ENCODE results near the gene MAFB.
"Not testable (repeated sequence)": the region's sequence is repeated elsewhere in the genome, so short reads cannot be mapped to it uniquely, and the experiment has no call there.

MAFB gene

DNA sequence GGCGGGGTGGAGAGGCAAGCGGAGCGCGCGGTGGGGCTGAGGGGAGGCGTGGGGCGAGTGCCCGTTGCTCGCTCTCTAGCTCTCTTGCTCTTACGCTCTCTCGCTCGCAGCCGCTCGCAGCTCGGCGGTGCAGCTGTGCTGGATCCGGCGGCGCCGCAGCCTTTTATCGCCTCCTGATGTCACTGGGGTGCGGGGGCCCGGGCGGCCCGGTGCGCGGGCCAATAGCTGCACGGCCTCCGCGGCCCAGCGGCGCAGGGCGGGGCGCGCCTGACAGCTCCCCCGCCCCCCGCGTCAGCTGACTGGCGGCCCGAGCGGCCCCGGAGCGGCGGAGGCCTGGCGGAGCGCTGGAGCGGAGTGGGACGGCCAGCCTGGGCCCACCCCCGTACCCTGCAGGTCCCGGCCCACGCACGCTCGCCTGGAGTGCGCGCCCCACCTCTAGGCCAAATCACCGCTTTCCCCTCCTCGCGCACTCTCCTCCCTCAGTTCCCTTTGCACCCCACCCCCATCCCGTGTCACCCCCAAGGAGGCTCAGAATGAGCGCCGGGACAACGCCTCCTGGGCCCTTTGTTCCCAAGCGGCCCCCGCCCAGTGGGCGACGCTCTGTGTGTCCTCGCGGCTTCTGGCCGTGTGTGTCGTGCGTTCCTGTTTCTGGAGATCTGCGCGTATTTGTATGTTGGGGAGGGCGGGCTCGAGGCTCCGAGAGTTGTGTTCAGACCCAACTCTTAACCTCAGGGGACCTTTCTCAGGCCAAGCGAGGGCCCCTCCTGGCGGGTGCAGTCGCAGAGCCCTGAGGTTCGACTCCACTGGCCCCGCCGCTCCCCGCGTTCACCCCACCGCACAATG is at the start of gene MAFB:
MAFB (minus strand) TSS at position 137 of the 843 bp plus-strand sequence. CDS start 386 bp downstream, outside the sequence.
- DNase-seq = no peak

GRCh38 chr20:40736468-40736867 is 47.4 kb upstream of the MAFB start:
- DNase-seq = not testable (repeated sequence)

GRCh38 chr20:40728996-40729395 is 40.0 kb upstream of the MAFB start:
- no peak for DNase-seq

DNA sequence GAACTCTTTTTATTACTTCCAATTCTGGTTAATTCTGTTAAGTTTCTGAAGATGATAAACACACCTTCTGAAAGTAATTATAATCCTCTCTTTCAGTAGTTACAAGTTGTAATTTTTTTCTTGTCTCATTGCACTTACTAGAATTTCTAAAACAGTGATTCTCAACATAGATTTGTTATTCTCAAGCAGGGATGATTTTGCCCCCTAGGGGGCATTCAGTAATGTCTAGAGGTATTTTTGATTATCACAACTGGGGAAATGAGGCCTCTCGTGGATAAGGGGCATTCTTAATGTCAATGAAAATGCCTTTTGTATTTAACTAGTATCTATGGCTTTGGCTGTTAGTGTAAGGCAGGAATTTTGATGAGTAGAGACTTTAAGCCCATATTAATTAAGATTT is 39.4 kb upstream of the MAFB start:
- DNase-seq = no peak

GRCh38 chr20:40727960-40728359 is 38.9 kb upstream of the MAFB start:
- no peak for DNase-seq

DNA sequence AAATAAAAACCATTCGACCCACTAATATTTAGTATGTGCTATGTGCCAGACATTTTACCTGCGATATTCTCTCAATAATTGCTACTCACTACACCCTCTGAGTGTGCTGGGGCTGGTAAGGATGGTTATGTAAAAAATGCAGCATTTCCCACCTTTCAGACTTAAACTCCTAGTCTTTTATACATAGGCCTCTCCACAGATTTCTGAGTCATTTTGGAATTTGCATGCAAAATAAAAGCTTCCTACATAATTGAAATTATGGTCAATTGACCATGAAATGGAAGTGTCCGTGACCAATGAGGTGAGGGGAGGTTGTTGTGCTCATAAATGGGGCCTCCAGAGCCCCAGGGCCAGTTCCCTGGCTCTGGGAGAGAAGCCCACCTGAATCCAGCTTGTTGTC is 37.7 kb upstream of the MAFB start:
- DNase-seq = no peak

- DNase-seq = no peak
These were observed 35.5 kb upstream of the MAFB start for GRCh38 chr20:40724566-40724965.

DNA sequence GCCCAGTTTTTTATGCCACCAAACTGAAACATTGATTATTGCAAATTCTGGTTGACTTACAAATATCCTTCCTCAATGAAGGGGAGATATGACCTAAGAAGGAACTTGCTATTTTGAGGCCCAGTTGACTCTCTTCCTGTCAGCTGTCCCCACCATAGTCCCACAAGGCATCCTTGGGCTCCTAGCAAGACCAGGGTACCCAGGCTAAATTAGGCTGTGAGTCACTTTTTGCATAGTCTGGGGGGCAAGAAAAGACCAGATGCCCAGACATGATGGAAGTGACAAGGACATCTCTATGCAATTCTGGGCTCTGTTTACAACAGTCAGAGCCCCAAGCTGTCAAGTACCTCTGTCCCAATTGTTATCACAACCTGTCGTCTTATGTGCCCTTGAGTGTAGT is 31.8 kb upstream of the MAFB start:
- no peak for DNase-seq

GRCh38 chr20:40720099-40720498 is 31.1 kb upstream of the MAFB start:
- no peak for DNase-seq

- no peak for DNase-seq
These were observed 30.1 kb upstream of the MAFB start for GRCh38 chr20:40718982-40719729.

- no peak for DNase-seq
These were observed 29.4 kb upstream of the MAFB start for GRCh38 chr20:40718214-40718977.

GRCh38 chr20:40717343-40717865 is 28.4 kb upstream of the MAFB start:
- DNase-seq = no peak

GRCh38 chr20:40715491-40715890 is 26.5 kb upstream of the MAFB start:
- no peak for DNase-seq

DNA sequence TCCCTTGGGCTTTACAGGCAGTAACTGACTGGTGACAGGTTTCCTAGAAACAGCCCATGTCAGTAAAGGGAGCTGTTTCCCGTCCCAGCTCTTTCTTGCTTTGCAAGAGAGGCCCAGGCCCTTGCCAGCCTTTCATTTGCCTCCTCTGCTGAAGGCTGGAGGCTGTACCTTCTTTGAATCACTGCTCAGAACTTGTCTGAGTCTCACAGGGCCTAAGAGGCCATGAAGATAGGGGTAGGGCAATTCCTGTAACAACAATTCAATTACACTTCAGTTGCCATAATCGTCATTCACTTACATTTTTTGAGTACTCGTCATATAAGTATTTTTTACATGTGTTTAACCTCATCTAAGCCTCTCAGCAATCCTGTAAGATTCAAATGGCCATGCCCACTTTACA is 25.9 kb upstream of the MAFB start:
- no peak for DNase-seq

DNA sequence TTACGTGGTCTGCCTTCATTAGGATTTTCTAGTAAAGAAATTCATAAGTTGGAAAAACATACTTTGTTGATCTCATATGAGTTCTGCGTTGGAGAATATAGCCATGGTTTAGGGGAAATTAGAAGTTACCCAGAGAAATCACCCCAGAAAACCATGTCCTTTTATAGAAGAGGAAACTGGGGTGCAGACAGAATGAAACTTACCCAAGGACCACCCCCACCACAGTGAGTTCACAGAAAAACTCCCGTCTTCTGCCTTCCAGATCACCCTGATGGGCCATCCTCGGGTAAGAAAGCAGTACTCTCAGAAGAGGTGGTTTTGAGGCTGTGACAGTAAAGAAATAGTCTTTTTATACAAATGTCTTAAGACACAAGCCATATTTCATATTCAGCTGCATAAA is 25.1 kb upstream of the MAFB start:
- DNase-seq = no peak

GRCh38 chr20:40713508-40713907 is 24.5 kb upstream of the MAFB start:
- DNase-seq = no peak

DNA sequence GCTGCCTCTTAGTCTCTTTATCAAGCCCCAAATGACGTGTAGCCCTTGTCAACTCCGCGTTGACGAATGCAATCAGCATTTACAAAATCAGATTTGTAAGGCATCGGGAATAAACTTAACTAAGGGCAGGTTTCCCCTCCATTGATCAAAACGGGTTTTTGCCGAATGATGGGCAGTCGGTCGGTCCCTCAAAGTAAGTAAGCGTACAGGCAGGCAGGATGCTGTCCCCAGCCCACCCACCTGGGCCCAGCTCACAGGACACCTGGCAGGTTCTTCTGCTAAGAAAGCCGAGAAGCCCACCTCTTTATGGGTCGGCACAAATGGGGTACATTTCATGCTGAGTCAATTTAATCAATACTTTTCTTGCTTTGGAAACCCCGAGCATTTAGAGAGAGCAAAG is 22.0 kb upstream of the MAFB start:
- DNase-seq = no peak

GRCh38 chr20:40710603-40711002 is 21.6 kb upstream of the MAFB start:
- no peak for DNase-seq

DNA sequence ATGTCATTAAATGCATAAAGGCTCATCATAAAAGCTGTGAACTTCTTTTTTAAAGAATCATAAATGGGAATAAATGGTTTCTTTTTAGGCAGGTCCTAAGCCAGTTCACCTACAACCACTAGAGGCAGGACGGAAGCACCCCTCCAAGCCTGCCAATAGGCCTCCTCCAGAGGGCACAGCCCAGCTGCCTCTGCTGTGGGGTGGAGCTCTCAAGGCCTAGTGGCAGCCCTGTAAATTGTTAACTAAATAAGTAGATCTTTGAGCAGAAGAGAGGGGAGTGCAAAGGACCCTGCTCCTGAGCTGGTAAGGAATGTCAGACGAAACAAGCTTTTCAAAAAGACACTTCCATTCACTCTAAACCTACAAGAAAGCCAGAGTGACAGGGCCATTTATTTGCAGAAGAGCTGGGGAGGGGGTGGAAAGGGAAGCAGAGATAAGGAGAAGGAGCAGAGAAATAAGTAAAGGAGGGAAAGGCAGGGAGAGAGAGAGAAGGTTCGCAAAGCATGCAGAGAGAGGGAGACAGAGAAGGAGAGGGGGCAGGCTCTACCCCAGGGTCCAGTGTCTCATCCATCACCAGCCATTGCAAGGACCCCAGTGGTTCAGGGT is 18.0 kb upstream of the MAFB start:
- no peak for DNase-seq

- DNase-seq = no peak
These were observed 16.4 kb upstream of the MAFB start for GRCh38 chr20:40705413-40705812.

DNA sequence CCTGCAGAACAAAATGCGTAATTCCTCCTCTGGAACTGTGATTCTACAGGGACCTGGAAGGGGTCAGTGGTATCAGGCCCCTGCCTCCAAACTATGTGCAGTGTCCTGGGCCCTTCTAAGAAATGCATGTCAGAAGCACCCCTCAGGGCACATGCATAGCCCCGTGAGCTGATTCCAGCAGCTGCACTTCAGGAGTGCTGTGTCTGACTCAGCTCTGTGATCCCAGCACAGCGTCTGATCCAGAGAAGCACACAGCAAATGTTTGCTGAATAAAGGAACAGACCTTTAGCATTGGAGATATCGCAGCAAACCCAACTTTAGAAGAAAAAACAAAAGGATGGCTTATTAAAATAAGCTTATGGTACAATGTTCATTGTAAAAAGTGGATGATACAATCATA is 15.8 kb upstream of the MAFB start:
- no peak for DNase-seq

DNA sequence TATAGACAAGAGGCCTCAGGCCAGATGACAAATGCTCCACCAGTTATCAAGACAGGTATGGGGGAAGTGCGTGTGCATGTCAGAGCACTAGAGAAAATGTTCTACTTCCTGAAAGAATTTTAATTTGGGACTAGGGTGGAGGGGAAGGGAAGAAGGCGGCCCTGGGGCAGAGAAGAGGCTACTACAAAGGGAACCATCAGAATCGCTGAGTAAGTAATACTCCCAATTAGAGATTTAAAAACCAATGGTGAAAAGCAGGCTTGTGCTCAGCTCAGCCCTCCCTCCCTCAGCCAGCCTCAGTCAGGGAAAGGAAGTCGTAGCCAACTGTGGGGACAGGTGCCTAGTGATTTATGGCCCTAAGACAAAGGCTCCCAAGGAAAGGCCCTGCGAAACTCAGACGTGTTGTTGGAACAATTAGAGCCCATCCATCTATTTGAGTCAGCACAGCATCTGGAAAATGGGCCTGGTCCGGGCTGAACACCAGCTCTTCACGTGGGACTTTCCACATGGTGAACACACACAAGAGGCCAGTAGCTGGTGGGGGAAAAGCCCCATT is 15.0 kb upstream of the MAFB start:
- no peak for DNase-seq

DNA sequence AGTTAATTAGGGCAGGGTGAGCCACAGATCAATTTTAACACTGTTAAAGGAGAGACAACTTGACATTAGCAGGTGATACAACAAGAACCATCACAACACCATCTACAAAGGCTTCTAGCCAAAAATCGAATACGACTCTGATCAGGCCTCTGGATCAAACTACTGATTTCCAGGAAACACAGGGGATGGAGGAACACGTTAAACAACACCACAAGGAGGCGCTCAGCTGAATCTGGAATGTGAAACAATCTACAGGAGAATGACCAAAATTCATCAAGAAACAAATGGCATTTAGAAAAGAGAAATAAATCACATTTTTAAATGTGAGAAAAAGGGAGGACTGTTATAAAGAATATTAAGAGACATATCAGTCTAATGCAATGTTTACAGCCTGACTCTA is 13.5 kb upstream of the MAFB start:
- no peak for DNase-seq
